ENCODE data around the gene ATG101. TPM values are rescaled to one million over a fixed set of nuclear protein-coding genes. Genes with fewer than 3 reads are reported as not detected.

Gene ATG101
- total RNA-seq, 1 experiment from 2014 or later = 78.6 TPM

GRCh38 chr12:52056801-52057637 is 12.8 kb upstream of the ATG101 start:
- no peak for DNase-seq (ENCODE audit: low read depth in 1 of 2, low spot score in 2 of 2)
- peaks cover 15% of the 10 kb centered on the region for H3K36me3 ChIP-seq
- no peak overlapping the region for H3K27ac ChIP-seq
- H3K9me3 ChIP-seq (replicated peaks) = no peaks in the 10 kb centered on the region
- no peak overlapping the region for H3K4me3 ChIP-seq
- no peaks in the 10 kb centered on the region for H3K27me3 ChIP-seq (replicated peaks)
- no peaks in the 10 kb centered on the region for H3K4me1 ChIP-seq (replicated peaks)

DNA sequence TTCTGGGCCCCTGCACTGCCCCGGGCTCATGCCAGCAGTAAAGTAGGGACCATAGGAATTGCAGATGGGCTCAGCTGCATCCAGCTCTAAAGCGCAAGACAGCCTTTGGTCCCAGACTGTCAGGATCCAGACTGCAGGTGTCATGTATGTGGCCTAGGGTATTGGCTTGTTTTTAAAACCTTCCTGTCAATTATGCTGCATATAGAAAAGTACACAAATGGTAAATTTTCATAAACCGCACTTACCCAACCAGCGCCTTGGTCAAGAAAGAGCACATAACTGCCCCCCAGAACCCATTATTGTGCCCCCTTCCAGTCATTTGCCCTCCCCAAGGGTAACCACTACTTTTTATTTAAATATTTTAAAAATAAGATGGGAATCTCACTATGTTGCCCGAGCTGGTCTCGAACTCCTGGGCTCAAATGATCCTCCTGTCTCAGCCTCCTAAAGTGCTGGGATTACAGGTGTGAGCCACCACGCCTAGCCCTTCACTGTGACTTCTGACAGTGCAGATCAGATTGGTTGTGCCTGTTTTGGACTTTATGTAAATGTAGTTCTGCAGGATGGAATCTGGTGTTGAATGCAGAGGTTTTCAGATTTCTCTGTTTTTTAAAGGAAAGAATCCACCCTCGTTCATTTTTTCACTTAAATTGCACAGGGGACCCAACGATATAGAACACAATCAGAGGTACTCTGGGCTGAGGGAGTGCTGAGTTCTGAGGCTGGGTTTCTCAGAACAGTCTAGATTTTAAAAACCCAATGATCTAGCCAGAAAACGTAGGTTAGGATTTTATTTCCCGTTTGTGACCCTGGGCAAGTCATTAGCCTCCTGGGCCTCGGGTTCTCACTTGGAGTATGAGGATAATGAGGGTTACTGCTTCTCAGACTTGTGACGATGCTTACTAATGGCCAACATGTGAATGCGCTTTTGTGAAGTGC is 11.9 kb upstream of the ATG101 start:
- no peaks in the 10 kb centered on the region for H3K27me3 ChIP-seq (replicated peaks)
- no peaks in the 10 kb centered on the region for H3K4me1 ChIP-seq (replicated peaks)
- no peak overlapping the region for H3K27ac ChIP-seq
- peaks cover 15% of the 10 kb centered on the region for H3K36me3 ChIP-seq
- H3K9me3 ChIP-seq (replicated peaks) = no peaks in the 10 kb centered on the region
- no peak overlapping the region for H3K4me3 ChIP-seq
- DNase-seq (ENCODE audit: low read depth in 1 of 2, low spot score in 2 of 2) = no peak

- no peak for DNase-seq (ENCODE audit: low read depth in 1 of 2, low spot score in 2 of 2)
- H3K9me3 ChIP-seq (replicated peaks) = no peaks in the 10 kb centered on the region
- peaks cover 15% of the 10 kb centered on the region for H3K36me3 ChIP-seq
- peaks cover under 1% of the 10 kb centered on the region for H3K4me1 ChIP-seq (replicated peaks)
- no peak overlapping the region for H3K4me3 ChIP-seq
- no peaks in the 10 kb centered on the region for H3K27me3 ChIP-seq (replicated peaks)
- no peak overlapping the region for H3K27ac ChIP-seq
Measured at GRCh38 chr12:52058631-52059361, 11.0 kb upstream of the ATG101 start.

DNA sequence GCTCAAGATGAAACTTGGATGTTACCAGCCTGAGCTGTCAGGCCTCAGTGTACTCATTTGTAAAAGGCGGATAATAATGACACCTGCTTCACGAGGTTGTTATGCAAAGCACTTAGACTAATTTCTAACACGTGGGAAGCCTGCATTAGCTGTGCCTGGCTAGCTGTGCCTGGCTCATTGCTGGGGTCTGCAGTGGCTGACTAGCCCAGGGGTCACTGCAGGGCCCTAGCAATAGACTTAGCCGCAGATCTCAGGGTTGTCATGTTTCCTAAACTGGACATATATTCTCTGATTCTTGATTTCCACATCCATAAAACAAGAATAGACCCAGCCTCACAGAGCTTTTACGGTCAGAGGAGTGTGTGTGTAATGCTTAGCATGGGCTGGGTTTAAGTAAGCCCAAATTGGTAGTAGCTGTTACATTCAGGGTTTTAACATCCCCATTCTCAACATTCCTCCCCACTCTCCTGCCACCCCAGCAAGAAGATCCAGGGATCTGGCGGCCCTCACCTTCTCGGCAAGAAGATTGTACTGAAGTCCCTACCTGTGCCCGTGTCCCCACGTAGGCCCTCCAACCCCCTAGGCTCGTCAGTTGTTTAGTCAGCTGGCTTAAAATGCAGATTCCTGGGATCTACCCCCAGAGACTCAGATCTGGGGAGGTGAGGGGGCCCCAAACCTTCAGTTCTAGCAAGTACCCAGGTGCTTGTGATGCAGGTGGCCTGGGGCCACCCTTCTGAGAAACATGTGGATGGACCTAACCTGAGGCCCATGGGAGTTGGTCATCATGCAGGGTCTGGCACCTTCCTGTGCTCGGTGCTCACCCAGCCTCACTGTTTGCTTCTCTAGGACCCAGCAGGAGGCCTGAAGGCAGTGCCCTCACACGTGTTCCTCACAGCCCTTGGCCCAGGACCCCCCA is 9.9 kb upstream of the ATG101 start:
- H3K27ac ChIP-seq = no peak overlapping the region
- no peak for DNase-seq (ENCODE audit: low read depth in 1 of 2, low spot score in 2 of 2)
- no peaks in the 10 kb centered on the region for H3K27me3 ChIP-seq (replicated peaks)
- no peaks in the 10 kb centered on the region for H3K9me3 ChIP-seq (replicated peaks)
- H3K4me1 ChIP-seq (replicated peaks) = peaks cover 9% of the 10 kb centered on the region
- no peak overlapping the region for H3K4me3 ChIP-seq
- H3K36me3 ChIP-seq = peaks cover 10% of the 10 kb centered on the region

- DNase-seq (ENCODE audit: low read depth in 1 of 2, low spot score in 2 of 2) = no peak
- peaks cover 6% of the 10 kb centered on the region for H3K36me3 ChIP-seq
- no peak overlapping the region for H3K4me3 ChIP-seq
- peaks cover 9% of the 10 kb centered on the region for H3K4me1 ChIP-seq (replicated peaks)
- H3K9me3 ChIP-seq (replicated peaks) = no peaks in the 10 kb centered on the region
- H3K27me3 ChIP-seq (replicated peaks) = no peaks in the 10 kb centered on the region
- H3K27ac ChIP-seq = no peak overlapping the region
Measured at GRCh38 chr12:52060498-52061177, 9.1 kb upstream of the ATG101 start.

- Histone ChIP-seq H3K36me3 (peaks cover 6% of the 10 kb centered on the region), H3K27ac (no peak overlapping the region), H3K9me3 (replicated peaks) (no peaks in the 10 kb centered on the region), H3K4me1 (replicated peaks) (peaks cover 9% of the 10 kb centered on the region), H3K4me3 (no peak overlapping the region), H3K27me3 (replicated peaks) (no peaks in the 10 kb centered on the region)
- DNase-seq (ENCODE audit: low read depth in 1 of 2, low spot score in 2 of 2) = no peak
Measured at GRCh38 chr12:52061470-52062166, 8.2 kb upstream of the ATG101 start.

GRCh38 chr12:52062167-52063081 is 7.4 kb upstream of the ATG101 start:
- Histone ChIP-seq H3K27ac (no peak overlapping the region), H3K36me3 (0 out of 2 replicates have a peak, but pooled peaks cover 2% of the 10 kb centered on the region), H3K27me3 (replicated peaks) (no peaks in the 10 kb centered on the region), H3K4me1 (replicated peaks) (peaks cover 9% of the 10 kb centered on the region), H3K4me3 (no peak overlapping the region), H3K9me3 (replicated peaks) (no peaks in the 10 kb centered on the region)
- no peak for DNase-seq (ENCODE audit: low read depth in 1 of 2, low spot score in 2 of 2)

- H3K4me3 ChIP-seq = no peak overlapping the region
- peak overlapping the region; percentile 23; the same call in 1 of the 2 replicates for H3K27ac ChIP-seq
Measured at GRCh38 chr12:52063082-52063924, 6.5 kb upstream of the ATG101 start.

GRCh38 chr12:52063981-52064649 is 5.7 kb upstream of the ATG101 start:
- Histone ChIP-seq H3K27ac (peak overlapping the region; percentile 23), H3K27me3 (replicated peaks) (no peaks in the 10 kb centered on the region)
- peak; percentile 39 to 67 for DNase-seq (ENCODE audit: low read depth in 1 of 2, low spot score in 2 of 2)

More at GRCh38 chr12:52063082-52063924, 6.5 kb upstream of the ATG101 start:
- no peak for DNase-seq (ENCODE audit: low read depth in 1 of 2, low spot score in 2 of 2)
- Histone ChIP-seq H3K9me3 (replicated peaks) (no peaks in the 10 kb centered on the region), H3K27me3 (replicated peaks) (no peaks in the 10 kb centered on the region), H3K36me3 (no peaks in the 10 kb centered on the region), H3K4me1 (replicated peaks) (peaks cover 9% of the 10 kb centered on the region)

More at GRCh38 chr12:52063981-52064649, 5.7 kb upstream of the ATG101 start:
- no peak overlapping the region for H3K4me3 ChIP-seq
- H3K9me3 ChIP-seq (replicated peaks) = no peaks in the 10 kb centered on the region
- peaks cover 12% of the 10 kb centered on the region for H3K4me1 ChIP-seq (replicated peaks)
- H3K36me3 ChIP-seq = no peaks in the 10 kb centered on the region

All from SJSA1 (cell line).